GM19351 (cell line): ENCODE results near the gene PLXNA2.

Experiments used
- ATAC-seq: cut with Tn5 transposase; IDR thresholded peaks from one replicate; pipeline ENCODE4 v1.9.1; 2021; ENCODE audit warnings: mild to moderate bottlenecking, moderate library complexity; ENCODE audit not compliant: unreplicated experiment

Gene PLXNA2

GRCh38 chr1:207985996-207986395 is 258.2 kb downstream of the PLXNA2 start:
- no peak for ATAC-seq

GRCh38 chr1:207984831-207985572 is 259.2 kb downstream of the PLXNA2 start:
- ATAC-seq, result no peak

GRCh38 chr1:207983044-207983635 is 261.0 kb downstream of the PLXNA2 start:
- no peak for ATAC-seq

DNA sequence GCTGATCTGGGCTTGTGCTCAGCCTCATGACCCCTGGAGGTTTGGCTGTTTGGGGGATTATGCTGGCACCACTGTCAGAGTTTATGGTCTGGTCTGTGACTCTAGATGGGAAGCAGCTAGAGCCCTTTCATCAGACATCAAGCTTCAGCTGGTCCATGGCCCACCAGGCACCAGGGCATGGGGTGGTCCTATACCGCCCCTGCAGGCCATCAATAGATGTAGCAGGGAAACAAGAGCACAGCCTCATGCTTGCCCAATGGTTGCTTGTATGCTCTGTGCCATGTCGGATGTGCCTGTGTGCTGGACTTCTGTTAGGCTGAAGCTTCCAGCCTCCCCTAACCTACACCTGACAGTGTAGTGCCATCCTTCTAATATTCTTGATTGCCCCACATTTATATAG is 262.2 kb downstream of the PLXNA2 start:
- peak; percentile 77 for ATAC-seq

DNA sequence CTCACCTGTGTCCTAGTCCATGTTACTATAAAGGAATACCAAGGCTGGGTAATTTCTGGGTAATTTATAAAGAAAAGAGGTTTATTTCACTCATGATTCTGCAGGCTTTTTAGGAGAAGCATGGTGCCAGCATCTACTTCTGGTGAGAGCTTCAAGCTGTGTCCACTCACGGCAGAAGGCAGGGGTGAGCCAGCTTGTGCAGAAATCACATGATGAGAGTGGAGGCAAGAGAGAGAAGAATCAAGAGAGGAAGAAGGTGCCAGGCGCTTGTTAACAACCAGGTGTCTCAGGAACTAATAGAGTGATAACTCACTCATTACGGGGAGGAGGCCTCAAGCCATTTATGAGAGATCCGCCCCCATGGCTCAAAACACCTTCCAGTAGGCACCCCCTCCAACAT is 265.7 kb downstream of the PLXNA2 start:
- ATAC-seq, result no peak

- no peak for ATAC-seq
Observed at GRCh38 chr1:207977876-207978275, 266.3 kb downstream of the PLXNA2 start.

GRCh38 chr1:207973898-207974568 is 270.2 kb downstream of the PLXNA2 start:
- no peak for ATAC-seq

- no peak for ATAC-seq
Observed at GRCh38 chr1:207972337-207972736, 271.8 kb downstream of the PLXNA2 start.
